KMS-11 (cell line): ENCODE data around the gene SELENOO.

ENCODE experiments used
- H2AFZ ChIP-seq: fragments of 200-600 bp; sonication (generic); 2 replicates; pipeline ENCODE4 v1.6.1; 2016; ENCODE audit warnings: antibody characterized with exemption, mixed run types, low read depth
- H3K27ac ChIP-seq: fragments of 200-600 bp; sonication (generic); 2 replicates; pipeline ENCODE4 v1.6.1; 2016; ENCODE audit warnings: mild to moderate bottlenecking, mixed run types
- H3K27me3 ChIP-seq: fragments of 200-600 bp; sonication (generic); 2 replicates; pipeline ENCODE4 v1.6.1; 2017; ENCODE audit warnings: mild to moderate bottlenecking, low read depth, mixed run types, moderate library complexity; ENCODE audit not compliant: insufficient read depth
- H3K36me3 ChIP-seq: fragments of 200-600 bp; sonication (generic); 2 replicates; pipeline ENCODE4 v1.6.1; 2017; ENCODE audit warnings: mild to moderate bottlenecking, mixed run types; ENCODE audit not compliant: insufficient read depth
- H3K4me1 ChIP-seq: fragments of 200-600 bp; sonication (generic); 2 replicates; pipeline ENCODE4 v1.6.1; 2016; ENCODE audit warnings: mild to moderate bottlenecking, low read depth, mixed run types; ENCODE audit not compliant: poor library complexity, severe bottlenecking
- H3K4me2 ChIP-seq: fragments of 200-600 bp; sonication (generic); 2 replicates; pipeline ENCODE4 v1.7.0; 2016; ENCODE audit warnings: mild to moderate bottlenecking, mixed run types
- H3K4me3 ChIP-seq: fragments of 200-600 bp; sonication (generic); IDR thresholded peaks from 2 replicates; pipeline ENCODE4 v1.6.1; 2017; ENCODE audit warnings: low read depth, low read length, mixed read lengths; ENCODE audit not compliant: insufficient read depth
- H3K79me2 ChIP-seq: fragments of 200-600 bp; sonication (generic); 2 replicates; pipeline ENCODE4 v1.6.1; 2016; ENCODE audit warnings: low read depth, mixed run types; ENCODE audit not compliant: insufficient read depth
- H3K9ac ChIP-seq: fragments of 200-600 bp; sonication (generic); 2 replicates; pipeline ENCODE4 v1.6.1; 2016; ENCODE audit warnings: mild to moderate bottlenecking, mixed run types
- H4K20me1 ChIP-seq: fragments of 200-600 bp; sonication (generic); 2 replicates; pipeline ENCODE4 v1.6.1; 2016; ENCODE audit warnings: mild to moderate bottlenecking, mixed run types; ENCODE audit not compliant: insufficient read depth
- CTCF ChIP-seq: fragments of 200-600 bp; sonication (generic); conservative IDR thresholded peaks from 2 replicates; pipeline ENCODE4 v1.6.1; 2017; ENCODE audit warnings: low read depth, mild to moderate bottlenecking, antibody characterized with exemption, low read length, moderate library complexity, mixed read lengths

SELENOO gene

GRCh38 chr22:50211147-50211546, 10.3 kb downstream of the SELENOO start:
- Histone ChIP-seq H4K20me1 (no peaks in the 10 kb centered on the region), H3K4me1 (no peaks in the 10 kb centered on the region), H3K4me2 (no peak overlapping the region), H3K79me2 (no peaks in the 10 kb centered on the region), H3K4me3 (no peak overlapping the region), H3K27ac (no peak overlapping the region), H3K27me3 (no peaks in the 10 kb centered on the region), H3K36me3 (no peaks in the 10 kb centered on the region), H3K9ac (no peak overlapping the region), H2AFZ (no peak overlapping the region)
- no peak for TF ChIP-seq CTCF

- H3K9ac ChIP-seq, result no peak overlapping the region
- H2AFZ ChIP-seq, result no peak overlapping the region
- no peaks in the 10 kb centered on the region for H3K79me2 ChIP-seq
- no peak overlapping the region for H3K4me2 ChIP-seq
- H3K36me3 ChIP-seq, result no peaks in the 10 kb centered on the region
- no peaks in the 10 kb centered on the region for H3K4me1 ChIP-seq
- no peaks in the 10 kb centered on the region for H4K20me1 ChIP-seq
- no peak overlapping the region for H3K4me3 ChIP-seq
- no peak overlapping the region for H3K27ac ChIP-seq
- TF ChIP-seq CTCF, result no peak
- H3K27me3 ChIP-seq, result no peaks in the 10 kb centered on the region
Observed at GRCh38 chr22:50213263-50213662, 12.5 kb downstream of the SELENOO start.

GRCh38 chr22:50215297-50216054, 14.7 kb downstream of the SELENOO start:
- no peaks in the 10 kb centered on the region for H4K20me1 ChIP-seq
- H3K4me1 ChIP-seq, result no peaks in the 10 kb centered on the region
- no peaks in the 10 kb centered on the region for H3K79me2 ChIP-seq
- TF ChIP-seq CTCF, result no peak
- no peaks in the 10 kb centered on the region for H3K36me3 ChIP-seq
- H3K4me3 ChIP-seq, result no peak overlapping the region
- H3K4me2 ChIP-seq, result no peak overlapping the region
- H2AFZ ChIP-seq, result no peak overlapping the region
- no peaks in the 10 kb centered on the region for H3K27me3 ChIP-seq
- no peak overlapping the region for H3K27ac ChIP-seq
- no peak overlapping the region for H3K9ac ChIP-seq

- H3K79me2 ChIP-seq, result no peaks in the 10 kb centered on the region
- no peaks in the 10 kb centered on the region for H3K4me1 ChIP-seq
- H4K20me1 ChIP-seq, result no peaks in the 10 kb centered on the region
- H3K27ac ChIP-seq, result no peak overlapping the region
- H3K9ac ChIP-seq, result no peak overlapping the region
- H2AFZ ChIP-seq, result no peak overlapping the region
- no peaks in the 10 kb centered on the region for H3K36me3 ChIP-seq
- H3K27me3 ChIP-seq, result no peaks in the 10 kb centered on the region
- H3K4me3 ChIP-seq, result no peak overlapping the region
- TF ChIP-seq CTCF, result no peak
- H3K4me2 ChIP-seq, result no peak overlapping the region
Observed at GRCh38 chr22:50216055-50216683, 15.4 kb downstream of the SELENOO start.
